Activated naive CD4-positive, alpha-beta T cell treated with anti-CD3 and anti-CD28 coated beads, Interleukin-2, amount 50 U/mL, for 16 hours (primary cell): ENCODE measurements around the gene NUDT6.
"Not testable (repeated sequence)": the region's sequence is repeated elsewhere in the genome, so short reads cannot be mapped to it uniquely, and the experiment has no call there.

Experiments used
- DNase-seq: peaks from one replicate; pipeline ENCODE4 v3.0.0-alpha.2; 2020

The NUDT6 gene

GRCh38 chr4:122873821-122874593 is 48.4 kb downstream of the NUDT6 start:
- no peak for DNase-seq

GRCh38 chr4:122873146-122873545 is 49.3 kb downstream of the NUDT6 start:
- no peak for DNase-seq

DNA sequence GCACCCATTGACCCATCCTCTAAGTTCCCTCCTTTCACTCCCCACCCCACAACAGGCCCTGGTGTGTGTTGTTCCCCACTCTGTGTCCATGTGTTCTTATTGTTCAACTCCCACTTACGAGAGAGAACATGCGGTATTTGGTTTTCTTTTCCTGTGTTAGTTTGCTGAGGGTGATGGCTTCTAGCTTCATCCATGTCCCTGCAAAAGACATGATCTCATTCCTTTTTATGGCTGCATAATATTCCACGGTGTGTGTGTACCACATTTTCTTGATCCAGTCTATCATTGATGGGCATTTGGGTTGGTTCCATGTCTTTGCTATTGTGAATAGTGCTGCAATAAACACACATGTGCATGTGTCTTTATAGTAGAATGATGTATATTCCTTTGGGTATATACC is 54.2 kb downstream of the NUDT6 start:
- DNase-seq, result not testable (repeated sequence)

DNA sequence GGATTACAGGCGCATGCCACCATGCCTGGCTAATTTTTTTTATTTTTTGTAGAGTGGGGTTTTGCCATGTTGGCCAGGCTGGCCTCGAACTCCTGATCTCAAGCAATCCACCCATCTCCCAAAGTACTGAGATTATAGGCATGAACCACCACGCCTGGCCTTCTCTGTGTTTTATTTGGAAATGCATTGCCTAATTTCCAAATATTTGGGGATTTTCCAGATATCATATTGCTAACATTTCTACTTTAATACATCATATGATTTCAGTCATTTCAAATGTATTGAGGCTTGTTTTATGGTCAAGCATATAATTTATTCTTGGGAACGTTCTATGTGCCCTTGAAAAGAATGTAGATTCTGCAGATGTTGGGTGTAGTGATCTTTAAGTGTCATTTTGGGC is 57.0 kb downstream of the NUDT6 start:
- no peak for DNase-seq

DNA sequence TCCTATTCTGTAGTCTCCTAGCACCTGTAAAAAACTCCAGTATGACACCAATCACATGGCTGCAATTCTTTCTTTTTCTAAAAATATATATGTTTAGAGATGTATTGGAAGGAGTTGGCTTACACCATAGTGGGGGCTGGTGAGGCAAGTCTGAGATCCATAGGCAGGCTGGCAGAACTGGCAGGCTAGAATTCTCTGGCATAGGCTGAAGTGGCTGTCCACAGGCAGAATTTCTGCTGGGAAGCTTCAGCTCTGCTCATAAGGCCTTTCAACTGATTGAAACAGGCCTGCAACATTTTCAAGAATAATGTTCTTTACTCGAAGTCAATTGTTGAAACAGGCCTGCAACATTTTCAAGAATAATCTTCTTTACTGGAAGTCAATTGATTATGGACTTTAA is 58.8 kb downstream of the NUDT6 start:
- no peak for DNase-seq

GRCh38 chr4:122861172-122861943 is 61.0 kb downstream of the NUDT6 start:
- DNase-seq, result no peak

GRCh38 chr4:122858705-122859104 is 63.7 kb downstream of the NUDT6 start:
- no peak for DNase-seq

GRCh38 chr4:122857160-122857559 is 65.2 kb downstream of the NUDT6 start:
- DNase-seq, result no peak

DNA sequence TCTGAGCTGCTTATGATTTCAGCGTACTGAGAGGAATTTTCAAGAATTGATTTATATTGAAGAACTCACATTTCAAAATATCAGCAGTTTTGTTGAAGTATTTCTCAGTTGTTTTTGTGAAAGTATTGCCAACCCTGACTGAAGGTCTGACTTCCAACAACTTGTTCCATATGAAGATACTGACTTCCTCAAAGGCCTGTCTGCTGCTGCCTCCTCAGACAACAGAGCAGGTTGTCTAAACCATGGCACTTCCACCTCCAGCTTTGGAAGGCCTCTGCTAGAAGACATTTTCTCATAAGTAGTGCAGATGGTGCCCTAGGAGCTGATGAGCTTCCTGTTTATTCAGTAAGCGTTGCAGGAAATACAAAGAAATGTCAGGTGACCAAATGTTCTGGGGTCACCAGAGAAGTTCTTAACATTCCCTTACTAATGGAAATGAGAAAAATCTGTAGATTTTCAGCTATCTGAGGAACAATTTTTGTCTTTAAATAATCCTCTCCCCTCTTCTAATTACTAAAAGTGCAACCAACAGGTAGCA is 67.0 kb downstream of the NUDT6 start:
- no peak for DNase-seq

GRCh38 chr4:122854447-122855352 is 67.7 kb downstream of the NUDT6 start:
- no peak for DNase-seq

- no peak for DNase-seq
Measured at GRCh38 chr4:122851568-122851967, 70.8 kb downstream of the NUDT6 start.

DNA sequence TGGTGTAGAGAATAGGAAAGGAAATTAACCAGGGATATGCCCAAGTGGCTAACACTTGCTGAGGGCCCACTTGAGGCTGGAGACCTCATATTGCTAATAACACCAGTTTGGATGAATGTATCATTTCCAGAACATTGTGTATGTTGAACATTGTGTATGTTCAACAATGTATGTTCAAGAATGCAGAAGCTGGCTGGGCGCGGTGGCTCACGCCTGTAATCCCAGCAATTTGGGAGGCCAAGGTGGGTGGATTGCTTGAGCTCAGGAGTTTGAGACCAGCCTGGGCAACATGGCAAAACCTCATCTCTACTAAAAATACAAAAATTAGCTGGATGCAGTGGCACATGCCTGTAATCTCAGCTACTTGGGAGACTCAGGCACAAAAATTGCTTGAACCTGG is 72.6 kb downstream of the NUDT6 start:
- not testable (repeated sequence) for DNase-seq

DNA sequence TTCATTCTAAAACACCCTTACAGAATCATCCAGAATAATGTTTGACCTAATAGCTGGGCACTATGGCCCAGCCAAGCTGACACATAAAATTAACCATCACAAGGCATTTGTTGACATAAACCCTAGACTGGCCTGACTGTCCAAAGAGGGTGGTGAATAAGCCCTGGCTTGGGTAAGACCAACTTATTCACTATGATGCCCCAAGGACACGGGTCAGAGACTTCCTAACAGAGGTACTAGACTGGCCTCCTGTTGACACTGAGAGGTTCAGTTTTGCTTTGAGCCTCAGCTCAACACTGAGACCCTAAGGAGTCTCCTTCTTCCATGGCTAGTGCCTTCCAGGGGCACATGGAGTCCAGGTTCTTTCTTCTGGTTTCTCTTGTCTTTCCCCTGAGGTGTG is 74.5 kb downstream of the NUDT6 start:
- DNase-seq, result no peak

DNA sequence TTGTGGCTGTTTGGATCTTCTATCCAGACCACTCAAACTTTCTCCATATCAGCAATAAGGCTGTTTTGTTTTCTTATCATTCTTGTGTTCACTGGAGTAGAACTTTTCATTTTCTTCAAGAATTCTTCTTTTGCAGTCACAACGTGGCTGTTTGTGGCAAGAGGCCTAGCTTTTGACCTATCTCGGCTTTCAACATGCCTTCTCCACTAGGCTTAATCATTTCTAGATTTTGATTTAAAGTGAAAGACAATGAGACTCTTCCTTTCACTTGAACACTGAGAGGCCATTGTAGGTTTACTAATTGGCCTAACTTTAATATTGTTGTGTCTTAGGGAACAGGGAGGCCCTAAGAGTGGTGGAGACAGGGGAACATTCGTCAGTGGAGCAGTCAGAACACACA is 76.6 kb downstream of the NUDT6 start:
- DNase-seq, result no peak

GRCh38 chr4:122845066-122845465 is 77.3 kb downstream of the NUDT6 start:
- no peak for DNase-seq

DNA sequence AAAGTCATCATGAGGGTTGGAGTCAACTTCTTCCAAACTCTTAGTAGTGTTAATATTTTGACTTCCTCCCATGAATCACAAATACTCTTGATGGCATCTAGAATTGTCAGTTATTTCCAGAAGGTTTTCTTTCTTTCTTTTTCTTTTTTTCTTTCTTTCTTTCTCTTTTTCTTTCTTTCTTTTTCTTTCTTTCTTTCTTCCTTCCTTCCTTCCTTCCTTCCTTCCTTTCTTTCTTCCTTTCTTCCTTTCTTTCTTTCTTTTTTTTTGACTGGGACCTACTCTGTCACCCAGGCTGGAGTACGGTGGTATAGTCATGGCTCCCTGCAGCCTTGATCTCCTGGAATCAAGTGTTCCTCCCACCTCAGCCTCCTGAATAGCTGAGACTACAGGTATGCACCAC is 78.0 kb downstream of the NUDT6 start:
- not testable (repeated sequence) for DNase-seq

GRCh38 chr4:122842984-122843531 is 79.3 kb downstream of the NUDT6 start:
- no peak for DNase-seq
